Effector memory CD4-positive, alpha-beta T cell (primary cell): Measurements from ENCODE around the gene ARMC2.

Source experiments
- DNase-seq, 3 donors: peaks; one replicate each; pipeline ENCODE4 v3.0.0-alpha.2; 2020
- H3K27ac ChIP-seq: 2 replicates; pipeline ENCODE4 v1.7.0; 2013; ENCODE audit warnings: mild to moderate bottlenecking, low read length, moderate library complexity; ENCODE audit not compliant: insufficient read depth, poor library complexity, severe bottlenecking
- H3K27me3 ChIP-seq: replicated peaks from 2 replicates; pipeline ENCODE4 v1.7.0; 2013; ENCODE audit warnings: mild to moderate bottlenecking, low read length; ENCODE audit not compliant: insufficient read depth, control insufficient read depth, poor library complexity, severe bottlenecking
- H3K36me3 ChIP-seq: 2 replicates; pipeline ENCODE4 v1.7.0; 2013; ENCODE audit warnings: mild to moderate bottlenecking, low read length, moderate library complexity; ENCODE audit not compliant: control insufficient read depth, insufficient read depth
- H3K4me1 ChIP-seq: 2 replicates; pipeline ENCODE4 v1.7.0; 2013; ENCODE audit warnings: low read length, mild to moderate bottlenecking; ENCODE audit not compliant: control insufficient read depth, insufficient read depth, poor library complexity, severe bottlenecking
- H3K4me3 ChIP-seq: 2 replicates; pipeline ENCODE4 v1.7.0; 2013; ENCODE audit warnings: low read length, low read depth, mild to moderate bottlenecking; ENCODE audit not compliant: insufficient read depth, poor library complexity, severe bottlenecking
- H3K9me3 ChIP-seq: 2 replicates; pipeline ENCODE4 v1.7.0; 2013; ENCODE audit warnings: mild to moderate bottlenecking, low read length, moderate library complexity; ENCODE audit not compliant: control insufficient read depth

Gene ARMC2

GRCh38 chr6:108903796-108904195 lies 55.6 kb downstream of the ARMC2 start:
- H3K9me3 ChIP-seq = no peaks in the 10 kb centered on the region

GRCh38 chr6:108904741-108905140 lies 56.5 kb downstream of the ARMC2 start:
- Histone ChIP-seq H3K36me3 (no peaks in the 10 kb centered on the region), H3K27ac (no peak overlapping the region), H3K4me3 (no peak overlapping the region), H3K9me3 (no peaks in the 10 kb centered on the region), H3K27me3 (no peaks in the 10 kb centered on the region), H3K4me1 (peaks cover 11% of the 10 kb centered on the region)
- no peak for DNase-seq

More at GRCh38 chr6:108903796-108904195, 55.6 kb downstream of the ARMC2 start:
- Histone ChIP-seq H3K27ac (no peak overlapping the region), H3K4me3 (no peak overlapping the region), H3K27me3 (no peaks in the 10 kb centered on the region), H3K4me1 (peaks cover 11% of the 10 kb centered on the region), H3K36me3 (no peaks in the 10 kb centered on the region)
- DNase-seq = no peak

- no peaks in the 10 kb centered on the region for H3K27me3 ChIP-seq
- no peak overlapping the region for H3K4me3 ChIP-seq
- no peaks in the 10 kb centered on the region for H3K4me1 ChIP-seq
- H3K9me3 ChIP-seq = no peaks in the 10 kb centered on the region
- no peak overlapping the region for H3K27ac ChIP-seq
- no peaks in the 10 kb centered on the region for H3K36me3 ChIP-seq
- DNase-seq = peak; percentile 5 to 29 (median 9)
These were observed 66.2 kb downstream of the ARMC2 start for GRCh38 chr6:108914235-108915022.

- Histone ChIP-seq H3K27me3 (no peaks in the 10 kb centered on the region), H3K9me3 (no peaks in the 10 kb centered on the region), H3K4me1 (no peaks in the 10 kb centered on the region), H3K4me3 (no peak overlapping the region), H3K27ac (no peak overlapping the region), H3K36me3 (no peaks in the 10 kb centered on the region)
- DNase-seq = no peak
These were observed 67.0 kb downstream of the ARMC2 start for GRCh38 chr6:108915258-108915657.

- Histone ChIP-seq H3K4me3 (no peak overlapping the region), H3K9me3 (no peaks in the 10 kb centered on the region)
- DNase-seq = no peak
These were observed 67.9 kb downstream of the ARMC2 start for GRCh38 chr6:108916026-108916686.

GRCh38 chr6:108920751-108921150 lies 72.5 kb downstream of the ARMC2 start:
- H3K9me3 ChIP-seq = no peaks in the 10 kb centered on the region
- H3K27me3 ChIP-seq = no peaks in the 10 kb centered on the region
- H3K27ac ChIP-seq = no peak overlapping the region
- no peak overlapping the region for H3K4me3 ChIP-seq
- DNase-seq = no peak
- H3K36me3 ChIP-seq = no peaks in the 10 kb centered on the region
- peaks cover 20% of the 10 kb centered on the region for H3K4me1 ChIP-seq

More at GRCh38 chr6:108916026-108916686, 67.9 kb downstream of the ARMC2 start:
- no peaks in the 10 kb centered on the region for H3K27me3 ChIP-seq
- no peaks in the 10 kb centered on the region for H3K4me1 ChIP-seq
- no peak overlapping the region for H3K27ac ChIP-seq
- H3K36me3 ChIP-seq = no peaks in the 10 kb centered on the region

- no peak overlapping the region for H3K4me3 ChIP-seq
- no peaks in the 10 kb centered on the region for H3K36me3 ChIP-seq
- DNase-seq = no peak
- no peak overlapping the region for H3K27ac ChIP-seq
- H3K4me1 ChIP-seq = peaks cover 20% of the 10 kb centered on the region
- H3K9me3 ChIP-seq = no peaks in the 10 kb centered on the region
- H3K27me3 ChIP-seq = no peaks in the 10 kb centered on the region
These were observed 73.5 kb downstream of the ARMC2 start for GRCh38 chr6:108921547-108922361.

- H3K4me1 ChIP-seq = peaks cover 20% of the 10 kb centered on the region
These were observed 74.3 kb downstream of the ARMC2 start for GRCh38 chr6:108922499-108922898.

GRCh38 chr6:108927927-108928326 lies 79.7 kb downstream of the ARMC2 start:
- no peaks in the 10 kb centered on the region for H3K9me3 ChIP-seq
- H3K4me3 ChIP-seq = no peak overlapping the region
- H3K36me3 ChIP-seq = no peaks in the 10 kb centered on the region
- peaks cover 11% of the 10 kb centered on the region for H3K4me1 ChIP-seq
- H3K27ac ChIP-seq = no peak overlapping the region
- no peaks in the 10 kb centered on the region for H3K27me3 ChIP-seq
- no peak for DNase-seq

More at GRCh38 chr6:108922499-108922898, 74.3 kb downstream of the ARMC2 start:
- no peaks in the 10 kb centered on the region for H3K36me3 ChIP-seq
- no peaks in the 10 kb centered on the region for H3K27me3 ChIP-seq
- no peaks in the 10 kb centered on the region for H3K9me3 ChIP-seq
- no peak for DNase-seq
- H3K27ac ChIP-seq = no peak overlapping the region
- H3K4me3 ChIP-seq = no peak overlapping the region
